Superior temporal gyrus (tissue), 1 donor: Measurements from ENCODE around the gene GPR31.
"Not testable (repeated sequence)": the region's sequence is repeated elsewhere in the genome, so short reads cannot be mapped to it uniquely, and the experiment has no call there.

Experiments used
- DNase-seq: peaks from one replicate; pipeline ENCODE4 v3.0.0-alpha.2; 2016; ENCODE audit errors: extremely low spot score

GPR31 gene

GRCh38 chr6:167157863-167158262, at the start of gene GPR31:
Gene GPR31, minus strand, starts transcription at chr6:167157980. Its CDS starts 149 bp downstream, at chr6:167157831.
- DNase-seq, result no peak

- DNase-seq, result no peak
Measured at GRCh38 chr6:167207527-167207926, 49.7 kb upstream of the GPR31 start.

- DNase-seq, result not testable (repeated sequence)
Measured at GRCh38 chr6:167205316-167205715, 47.5 kb upstream of the GPR31 start.

DNA sequence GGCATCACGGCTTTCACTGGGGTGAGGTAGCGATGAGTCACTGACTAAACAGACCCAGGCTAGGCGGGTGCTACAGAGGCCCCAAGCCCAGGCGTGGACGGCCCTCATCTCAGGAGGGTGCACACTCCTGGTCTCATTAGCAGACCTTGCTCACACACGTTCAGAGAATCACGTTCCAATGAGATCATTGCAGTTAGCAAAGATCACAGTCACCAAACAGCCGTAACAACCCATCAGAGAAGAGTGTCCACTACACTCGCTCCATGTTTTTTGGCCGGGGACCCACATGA, 46.2 kb upstream of the GPR31 start:
- DNase-seq, result not testable (repeated sequence)

- DNase-seq, result not testable (repeated sequence)
Measured at GRCh38 chr6:167203261-167204058, 45.7 kb upstream of the GPR31 start.

- DNase-seq, result not testable (repeated sequence)
Measured at GRCh38 chr6:167202613-167203012, 44.8 kb upstream of the GPR31 start.

DNA sequence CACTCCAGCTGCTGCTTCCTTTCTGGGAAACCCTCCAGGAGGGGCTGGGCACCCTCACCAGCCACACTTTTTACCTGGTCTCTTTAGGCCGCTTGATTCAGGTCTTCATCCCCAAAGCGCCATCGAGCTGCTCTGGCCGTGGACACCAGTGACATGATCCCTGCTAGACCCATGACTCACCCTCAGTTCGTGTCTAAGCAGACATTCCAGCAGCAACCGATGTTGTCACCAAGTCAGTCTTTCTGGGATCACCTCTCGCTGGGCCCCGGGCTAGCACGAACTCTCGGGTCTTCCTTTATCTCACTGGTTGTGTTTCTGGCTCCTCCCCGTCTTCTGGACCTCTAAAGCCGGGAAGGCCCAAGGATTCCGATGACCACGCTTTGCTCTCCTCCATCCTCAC, 43.0 kb upstream of the GPR31 start:
- DNase-seq, result no peak

GRCh38 chr6:167195941-167196610, 38.3 kb upstream of the GPR31 start:
- not testable (repeated sequence) for DNase-seq

DNA sequence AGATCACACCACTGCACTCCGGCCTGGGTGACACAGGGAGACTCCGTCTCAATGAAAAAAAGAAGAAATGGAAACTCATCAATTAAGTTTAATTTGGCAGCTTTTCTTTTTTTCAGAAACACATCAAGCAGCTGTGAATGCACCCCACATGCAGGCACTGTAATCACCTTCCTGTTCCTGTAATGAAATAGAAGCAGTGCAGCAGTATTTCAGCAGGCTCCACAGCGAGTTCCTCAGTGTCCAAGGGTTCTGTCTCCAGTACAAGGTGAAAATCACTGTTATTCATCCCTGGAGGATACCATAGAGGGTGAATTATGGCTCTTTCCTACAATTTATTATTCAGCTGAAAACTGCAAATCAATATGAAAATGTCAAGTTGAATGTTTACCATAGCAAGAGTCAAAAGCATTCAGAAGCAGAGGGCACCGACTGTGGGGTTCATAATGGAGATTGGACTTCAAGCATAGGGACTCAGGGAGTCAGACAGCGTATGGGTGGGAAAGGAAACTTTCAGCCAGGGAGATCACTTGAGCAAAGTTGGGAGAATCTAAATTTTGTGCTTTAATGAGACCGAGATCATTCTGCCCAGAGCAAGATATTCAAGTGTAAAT, 35.8 kb upstream of the GPR31 start:
- DNase-seq, result not testable (repeated sequence)

GRCh38 chr6:167191043-167191583, 33.3 kb upstream of the GPR31 start:
- not testable (repeated sequence) for DNase-seq

- not testable (repeated sequence) for DNase-seq
Measured at GRCh38 chr6:167187275-167187674, 29.5 kb upstream of the GPR31 start.

DNA sequence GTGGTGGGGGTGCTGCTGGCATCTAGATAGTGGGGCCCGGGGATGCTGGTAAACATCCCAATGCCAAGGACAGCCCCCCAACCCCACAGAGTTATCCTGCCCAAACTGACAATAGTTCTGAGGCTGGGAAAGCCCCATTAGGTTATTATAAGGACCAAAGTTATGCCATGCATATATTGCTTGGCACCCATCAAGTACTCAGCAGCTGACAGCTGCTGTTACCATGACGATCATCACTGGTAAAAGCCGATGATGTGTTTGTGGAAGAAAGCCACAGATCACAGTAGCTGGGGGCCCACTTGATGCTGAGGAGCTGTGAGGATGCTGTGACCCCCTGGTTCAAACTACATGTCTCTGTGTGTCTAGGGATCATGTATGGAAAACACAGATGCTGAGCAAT, 27.3 kb upstream of the GPR31 start:
- DNase-seq, result not testable (repeated sequence)

GRCh38 chr6:167182913-167183314, 25.1 kb upstream of the GPR31 start:
- DNase-seq, result not testable (repeated sequence)

GRCh38 chr6:167181351-167181750, 23.6 kb upstream of the GPR31 start:
- DNase-seq, result not testable (repeated sequence)

- DNase-seq, result not testable (repeated sequence)
Measured at GRCh38 chr6:167180086-167180485, 22.3 kb upstream of the GPR31 start.

- DNase-seq, result not testable (repeated sequence)
Measured at GRCh38 chr6:167178896-167179655, 21.3 kb upstream of the GPR31 start.

DNA sequence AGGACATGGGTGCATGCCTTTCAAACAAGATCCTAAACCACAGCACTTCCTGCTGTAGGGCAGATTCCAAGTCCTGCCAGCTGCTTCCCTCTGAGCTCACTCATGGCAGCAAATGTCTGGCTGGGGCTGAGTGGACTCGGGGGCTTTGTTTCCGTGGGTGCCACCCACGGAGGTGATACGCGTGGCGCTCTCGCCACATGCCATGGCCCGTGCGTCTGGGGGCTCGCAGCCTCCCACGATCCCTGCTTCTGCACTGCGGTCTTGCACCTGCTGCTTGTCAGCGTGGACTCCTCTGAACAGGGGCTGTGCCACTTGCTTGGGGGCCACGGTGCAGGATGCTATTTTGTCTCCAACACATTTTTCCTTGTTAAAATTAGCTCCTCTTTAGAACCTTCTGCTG, 19.5 kb upstream of the GPR31 start:
- DNase-seq, result not testable (repeated sequence)

- not testable (repeated sequence) for DNase-seq
Measured at GRCh38 chr6:167172011-167172410, 14.2 kb upstream of the GPR31 start.

GRCh38 chr6:167171300-167171699, 13.5 kb upstream of the GPR31 start:
- not testable (repeated sequence) for DNase-seq

GRCh38 chr6:167169867-167170266, 12.1 kb upstream of the GPR31 start:
- DNase-seq, result not testable (repeated sequence)

DNA sequence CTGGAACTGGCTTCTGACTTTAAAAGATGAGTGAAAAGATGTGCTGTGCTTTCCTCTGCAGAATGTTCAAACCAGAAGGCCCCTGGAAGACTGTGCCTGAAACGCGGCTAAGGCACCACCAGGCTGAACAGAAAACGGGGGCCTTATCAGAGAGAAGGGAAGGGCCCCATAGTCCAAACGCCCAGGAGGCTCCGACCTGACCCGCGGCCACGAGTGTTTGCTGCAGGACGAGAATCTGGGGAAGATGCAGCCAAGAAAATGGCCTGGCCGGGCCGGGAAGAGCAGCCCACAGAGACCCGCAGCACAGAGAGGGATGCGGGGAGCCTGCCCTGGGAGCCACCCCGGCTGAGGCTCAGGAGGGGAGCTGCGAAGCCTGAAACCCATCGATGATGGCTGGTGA, 10.5 kb upstream of the GPR31 start:
- DNase-seq, result not testable (repeated sequence)

DNA sequence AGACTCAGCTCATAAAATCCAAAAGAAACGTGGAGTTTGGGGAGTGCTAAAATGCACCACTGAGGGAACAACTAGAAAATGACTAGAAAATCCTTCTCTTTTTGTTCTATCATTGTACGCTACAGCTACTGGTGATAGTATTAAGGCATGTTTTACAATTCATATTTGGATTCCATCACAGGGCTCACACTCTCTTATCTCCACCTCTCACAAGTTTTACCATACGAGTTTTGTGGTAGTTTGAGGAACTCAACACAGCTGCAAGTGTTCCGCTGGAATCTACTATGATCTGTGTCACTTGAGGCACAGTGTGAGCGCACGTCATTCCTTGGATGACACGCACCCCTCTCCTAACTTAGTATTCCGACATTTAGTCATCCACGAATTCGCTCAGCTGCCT, 9.9 kb upstream of the GPR31 start:
- not testable (repeated sequence) for DNase-seq
